A673 (cell line): ENCODE results near the gene MYO7B. TPM values are rescaled to one million over a fixed set of nuclear protein-coding genes. Genes with fewer than 3 reads are reported as not detected.

Experiments
- BruUV-seq: library from RNA; stranded (reverse); fragments of 400-500 nt; replicated peaks from 2 replicates; lab custom pipeline; 2021; lab: Mats Ljungman, UMichigan
- CTCF ChIA-PET: fragments of 300-600 bp; sonication (Branson Sonifier 250); formaldehyde crosslinking; loops from one replicate; lab custom pipeline; 2022; ENCODE audit warnings: antibody characterized with exemption; lab: Charles Lee
- POLR2A ChIA-PET: fragments of 300-600 bp; sonication (Branson Sonifier 250); formaldehyde crosslinking; loops from one replicate; lab custom pipeline; 2022; ENCODE audit warnings: antibody characterized with exemption; ENCODE audit not compliant: low non-redundant PET; lab: Charles Lee
- DNase-seq: peaks from one replicate; pipeline ENCODE4 v3.0.0-alpha.2; 2015; ENCODE audit warnings: low spot score
- H3K27ac ChIP-seq: fragments of 200-600 bp; sonication (generic); 2 replicates; pipeline ENCODE4 v1.5.1; 2016; ENCODE audit warnings: mixed run types, low read depth, mild to moderate bottlenecking, mixed read lengths, antibody characterized with exemption, low read length; ENCODE audit not compliant: poor library complexity, severe bottlenecking
- H3K27me3 ChIP-seq: fragments of 200-600 bp; sonication (generic); replicated peaks from 2 replicates; pipeline ENCODE4 v1.6.1; 2017; ENCODE audit warnings: mixed run types, low read depth, mild to moderate bottlenecking, mixed read lengths, antibody characterized with exemption, low read length; ENCODE audit not compliant: insufficient read depth, poor library complexity
- H3K36me3 ChIP-seq: fragments of 200-600 bp; sonication (generic); 2 replicates; pipeline ENCODE4 v1.6.1; 2016; ENCODE audit warnings: mixed run types, mild to moderate bottlenecking, mixed read lengths, antibody characterized with exemption, low read length; ENCODE audit not compliant: insufficient read depth, poor library complexity, severe bottlenecking
- H3K4me1 ChIP-seq: fragments of 200-600 bp; sonication (generic); 2 replicates; pipeline ENCODE4 v1.6.1; 2017; ENCODE audit warnings: mixed run types, mild to moderate bottlenecking, mixed read lengths, antibody characterized with exemption, low read length; ENCODE audit not compliant: insufficient read depth, poor library complexity, severe bottlenecking
- H3K4me3 ChIP-seq: fragments of 200-600 bp; sonication (generic); 2 replicates; pipeline ENCODE4 v1.5.1; 2016; ENCODE audit warnings: low read depth, mixed run types, mild to moderate bottlenecking, mixed read lengths, low read length; ENCODE audit not compliant: poor library complexity, severe bottlenecking
- H3K9me3 ChIP-seq: fragments of 200-600 bp; sonication (generic); 2 replicates; pipeline ENCODE4 v1.6.1; 2016; ENCODE audit warnings: mixed run types, low read depth, mild to moderate bottlenecking, mixed read lengths, antibody characterized with exemption, low read length; ENCODE audit not compliant: poor library complexity, severe bottlenecking
- CTCF ChIP-seq: fragments of 300-800, 200-600 bp; sonication (generic); conservative IDR thresholded peaks from 2 replicates; pipeline ENCODE4 v1.5.1; 2017; ENCODE audit warnings: low read depth, mild to moderate bottlenecking, antibody characterized with exemption, low read length, moderate library complexity, mixed read lengths
- EZH2 ChIP-seq: fragments of 200-600 bp; sonication (generic); IDR thresholded peaks from 2 replicates; pipeline ENCODE4 v1.6.1; 2017; ENCODE audit warnings: borderline replicate concordance, low read depth, mild to moderate bottlenecking, mixed read lengths, antibody characterized with exemption, low read length; ENCODE audit not compliant: poor library complexity, severe bottlenecking
- intact Hi-C: fragments of 100-400 bp; cut with micrococcal nuclease; formaldehyde crosslinking; loops from one replicate; pipeline ENCODE4 v1.10.0; 2022; ENCODE audit not compliant: unreplicated experiment
- total RNA-seq: library from RNA; stranded (reverse); gene quantifications from 2 replicates; pipeline ENCODE4 v1.2.3, GENCODE V29; 2021

Gene MYO7B
- total RNA-seq, 1 experiment from 2014 or later = 0.24 TPM

DNA sequence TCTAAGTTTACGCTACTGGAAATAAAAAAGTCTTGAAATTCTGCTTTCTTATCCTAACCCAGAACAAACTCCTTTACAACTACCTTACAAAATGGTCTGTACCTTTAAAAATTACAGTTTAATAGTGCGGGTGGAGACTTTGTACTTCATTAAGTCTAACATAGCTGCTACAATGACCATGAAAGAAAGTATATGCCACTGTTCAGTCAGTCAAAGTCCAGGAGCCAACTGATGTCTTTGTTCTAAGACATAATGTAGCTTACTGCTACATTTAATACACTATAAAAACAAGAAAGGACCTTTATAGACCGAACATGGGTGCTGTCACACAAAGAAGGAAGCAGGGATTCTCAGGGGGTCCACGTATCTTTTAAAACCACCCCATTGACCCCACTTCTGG is 45.2 kb upstream of the MYO7B start:
- TF ChIP-seq EZH2 (no peak), CTCF (no peak)
- BruUV-seq = no TSS peak
- Histone ChIP-seq H3K4me3 (no peak overlapping the region), H3K4me1 (peaks cover 13% of the 10 kb centered on the region), H3K27ac (no peak overlapping the region), H3K27me3 (no peaks in the 10 kb centered on the region), H3K36me3 (peaks cover 89% of the 10 kb centered on the region), H3K9me3 (no peaks in the 10 kb centered on the region)
- no peak for DNase-seq
- ChIA-PET POLR2A (no interaction called here), CTCF (interaction anchor here (0.9 kb wide), 1 partner anchor 11 kb away, joined by 3 read pairs; no protein-coding TSS in a partner anchor)
- intact Hi-C loops = no loop called here

- TF ChIP-seq EZH2 (no peak), CTCF (no peak)
- Histone ChIP-seq H3K4me1 (no peaks in the 10 kb centered on the region), H3K4me3 (no peak overlapping the region), H3K36me3 (peaks cover 77% of the 10 kb centered on the region), H3K27ac (no peak overlapping the region), H3K27me3 (no peaks in the 10 kb centered on the region), H3K9me3 (no peaks in the 10 kb centered on the region)
- ChIA-PET POLR2A (no interaction called here), CTCF (no interaction called here)
- intact Hi-C loops = no loop called here
- BruUV-seq = no TSS peak
- no peak for DNase-seq
These were observed 37.1 kb upstream of the MYO7B start for GRCh38 chr2:127498386-127498785.

GRCh38 chr2:127503491-127503890 is 32.0 kb upstream of the MYO7B start:
- ChIA-PET POLR2A (no interaction called here), CTCF (no interaction called here)
- peaks cover 70% of the 10 kb centered on the region for H3K36me3 ChIP-seq
- no peak overlapping the region for H3K4me3 ChIP-seq
- DNase-seq = no peak
- TF ChIP-seq CTCF = no peak
- TF ChIP-seq EZH2 = no peak
- H3K27me3 ChIP-seq = no peaks in the 10 kb centered on the region
- intact Hi-C loops = no loop called here
- no TSS peak for BruUV-seq
- no peaks in the 10 kb centered on the region for H3K9me3 ChIP-seq
- no peak overlapping the region for H3K27ac ChIP-seq
- peaks cover 16% of the 10 kb centered on the region for H3K4me1 ChIP-seq
